Cardiac fibroblast (primary cell): ENCODE data around the gene HINT3.

Source experiments
- DNase-seq, 2 donors: peaks; one replicate each; pipeline versions ENCODE4 v3.0.0 to v3.0.0-alpha.2; 2010; ENCODE audit warnings: low read depth in 2 of 2
- H3K4me3 ChIP-seq, 2 donors: replicated peaks in 1 of 2; 1 replicate in 1 of 2; 2 replicates in 1 of 2; pipeline ENCODE4 v1.5.1; 2011; ENCODE audit warnings: low read depth in 2 of 2, low read length in 2 of 2, mild to moderate bottlenecking in 2 of 2, moderate library complexity in 1 of 2
- TF ChIP-seq, protein P1 (sequence below): IDR thresholded peaks from one replicate; pipeline ENCODE4 v1.5.1; 2011; ENCODE audit warnings: low read depth, mild to moderate bottlenecking, low read length, inconsistent platforms

HINT3 gene

DNA sequence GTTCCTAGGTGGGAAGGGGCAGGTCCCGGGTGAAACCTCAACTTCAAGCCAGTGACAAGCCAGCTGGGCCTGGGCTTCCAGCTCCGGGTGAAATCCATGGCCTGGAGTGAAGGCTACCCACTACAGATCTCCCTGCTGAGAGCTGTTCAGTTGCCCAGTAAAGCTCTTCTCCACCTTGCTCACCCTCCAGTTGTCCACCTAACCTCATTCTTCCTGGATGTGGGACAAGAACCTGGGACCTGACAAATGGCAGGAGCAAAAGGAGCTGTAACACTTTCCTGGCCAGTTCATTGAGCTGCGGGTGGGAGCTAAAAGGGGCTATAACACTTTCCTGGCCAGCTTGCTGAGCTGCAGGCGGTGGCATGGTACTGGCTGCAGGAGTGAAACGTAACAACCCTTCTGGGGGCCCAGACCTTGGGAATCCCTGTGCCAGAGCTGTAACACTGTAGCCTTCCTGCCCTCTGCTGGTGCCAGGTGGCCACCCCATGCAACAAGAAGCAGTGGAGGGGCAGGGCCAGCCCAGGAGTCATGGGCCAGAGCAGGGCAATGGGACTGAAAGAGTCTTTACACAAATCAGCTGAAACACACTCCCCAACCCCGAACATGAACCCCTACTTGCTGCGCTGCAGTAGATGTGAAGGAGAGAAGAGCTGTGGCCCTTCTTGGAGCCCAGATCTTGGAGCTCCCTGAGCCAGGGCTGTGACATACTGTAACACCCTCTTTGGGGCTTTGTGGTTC lies 3.6 kb upstream of the HINT3 start:
- peak; percentile 37 to 47 for DNase-seq
- TF ChIP-seq, protein P1, sequence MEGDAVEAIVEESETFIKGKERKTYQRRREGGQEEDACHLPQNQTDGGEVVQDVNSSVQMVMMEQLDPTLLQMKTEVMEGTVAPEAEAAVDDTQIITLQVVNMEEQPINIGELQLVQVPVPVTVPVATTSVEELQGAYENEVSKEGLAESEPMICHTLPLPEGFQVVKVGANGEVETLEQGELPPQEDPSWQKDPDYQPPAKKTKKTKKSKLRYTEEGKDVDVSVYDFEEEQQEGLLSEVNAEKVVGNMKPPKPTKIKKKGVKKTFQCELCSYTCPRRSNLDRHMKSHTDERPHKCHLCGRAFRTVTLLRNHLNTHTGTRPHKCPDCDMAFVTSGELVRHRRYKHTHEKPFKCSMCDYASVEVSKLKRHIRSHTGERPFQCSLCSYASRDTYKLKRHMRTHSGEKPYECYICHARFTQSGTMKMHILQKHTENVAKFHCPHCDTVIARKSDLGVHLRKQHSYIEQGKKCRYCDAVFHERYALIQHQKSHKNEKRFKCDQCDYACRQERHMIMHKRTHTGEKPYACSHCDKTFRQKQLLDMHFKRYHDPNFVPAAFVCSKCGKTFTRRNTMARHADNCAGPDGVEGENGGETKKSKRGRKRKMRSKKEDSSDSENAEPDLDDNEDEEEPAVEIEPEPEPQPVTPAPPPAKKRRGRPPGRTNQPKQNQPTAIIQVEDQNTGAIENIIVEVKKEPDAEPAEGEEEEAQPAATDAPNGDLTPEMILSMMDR, result peak; percentile 66

DNA sequence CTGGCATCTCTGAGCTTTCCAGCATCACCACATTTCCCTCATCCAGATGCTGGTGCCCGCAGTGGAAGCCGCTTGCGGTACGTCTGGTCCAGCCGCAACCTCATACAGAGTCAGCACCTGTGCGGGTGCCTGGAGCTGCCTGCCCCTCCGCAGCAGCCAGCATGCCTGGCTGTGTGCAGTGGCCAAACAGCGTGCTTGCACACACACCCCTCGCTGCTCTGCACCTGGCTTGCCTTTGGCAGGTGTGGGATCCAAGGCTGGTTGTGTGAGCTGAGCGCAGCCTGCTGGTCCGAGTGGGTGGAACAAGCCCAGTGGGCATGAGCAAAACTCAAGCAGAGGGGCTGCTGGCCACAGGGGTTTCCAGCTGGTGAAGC lies 3.1 kb upstream of the HINT3 start:
- DNase-seq, result no peak
- TF ChIP-seq, protein P1, result peak; percentile 11
- no peak overlapping the region for H3K4me3 ChIP-seq

More for the DNA sequence above, 3.6 kb upstream of the HINT3 start:
- no peak overlapping the region for H3K4me3 ChIP-seq

DNA sequence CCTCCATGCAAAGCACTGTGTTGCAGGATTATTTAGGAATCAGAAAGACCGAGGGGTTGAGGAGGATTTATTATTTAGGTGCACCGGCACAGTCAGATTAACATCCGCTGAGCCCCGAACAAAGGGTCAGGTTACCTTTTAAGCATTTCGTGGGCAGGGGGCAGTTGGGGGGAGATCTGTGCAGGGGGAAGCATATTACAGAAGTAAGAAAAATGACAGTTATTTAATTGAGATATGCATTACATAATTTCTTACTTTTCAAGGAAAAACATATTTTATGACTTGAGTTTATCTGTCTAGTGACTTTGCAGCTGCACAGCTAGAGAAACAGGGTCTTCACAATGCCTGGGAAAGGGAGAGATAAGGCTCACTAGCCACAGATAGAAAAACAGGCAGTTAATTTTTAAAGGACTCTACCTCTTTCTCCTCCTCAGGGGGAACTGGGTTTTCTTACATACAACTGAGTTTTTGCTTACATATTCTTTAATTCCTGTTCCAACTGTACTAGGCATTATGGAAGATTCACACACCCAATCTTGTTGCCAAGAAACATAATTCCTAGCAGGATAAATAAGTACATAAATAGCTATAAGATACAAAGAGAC lies 1.7 kb upstream of the HINT3 start:
- no peak for DNase-seq
- no peak overlapping the region for H3K4me3 ChIP-seq
- TF ChIP-seq, protein P1, result no peak

DNA sequence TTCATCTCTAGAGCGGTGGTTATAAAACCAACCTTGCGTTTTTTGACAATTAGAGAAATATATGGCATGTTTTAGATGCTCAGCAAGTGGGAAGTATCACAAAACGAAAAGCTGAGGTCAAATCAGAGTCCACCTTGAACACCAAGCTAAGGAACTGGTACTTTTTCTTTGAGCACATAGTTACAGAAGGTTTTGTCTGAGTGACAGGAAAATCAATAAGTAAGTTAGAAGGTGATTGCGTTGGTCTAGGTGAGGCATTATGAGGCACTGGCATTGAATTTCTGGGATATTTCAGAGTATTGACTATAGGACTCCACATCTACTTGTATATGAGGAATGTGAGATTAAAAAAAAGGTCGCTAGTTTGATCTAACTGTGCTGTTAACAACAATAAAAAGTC lies 597 bp upstream of the HINT3 start:
- TF ChIP-seq, protein P1, result no peak
- peak overlapping the region in 1 of 2 donors; percentile 85 for H3K4me3 ChIP-seq
- DNase-seq, result no peak

DNA sequence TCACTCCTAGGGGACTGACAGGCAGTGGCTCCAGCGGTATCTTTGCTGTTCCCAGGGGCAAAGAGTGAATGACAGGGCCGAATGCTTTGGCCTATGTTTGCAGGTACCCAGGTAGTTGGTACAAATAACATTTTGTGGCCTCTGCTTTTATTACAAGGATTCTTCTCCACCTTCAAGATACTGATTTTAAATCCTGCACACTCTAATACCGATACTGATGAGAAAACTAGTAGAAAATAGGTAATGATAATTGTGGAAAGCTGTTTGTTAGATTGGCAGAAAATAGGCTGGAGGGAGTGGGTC lies 772 bp downstream of the HINT3 start:
- no peak for DNase-seq
- TF ChIP-seq, protein P1, result no peak
- H3K4me3 ChIP-seq, result peak overlapping the region; percentile 85 to 95

DNA sequence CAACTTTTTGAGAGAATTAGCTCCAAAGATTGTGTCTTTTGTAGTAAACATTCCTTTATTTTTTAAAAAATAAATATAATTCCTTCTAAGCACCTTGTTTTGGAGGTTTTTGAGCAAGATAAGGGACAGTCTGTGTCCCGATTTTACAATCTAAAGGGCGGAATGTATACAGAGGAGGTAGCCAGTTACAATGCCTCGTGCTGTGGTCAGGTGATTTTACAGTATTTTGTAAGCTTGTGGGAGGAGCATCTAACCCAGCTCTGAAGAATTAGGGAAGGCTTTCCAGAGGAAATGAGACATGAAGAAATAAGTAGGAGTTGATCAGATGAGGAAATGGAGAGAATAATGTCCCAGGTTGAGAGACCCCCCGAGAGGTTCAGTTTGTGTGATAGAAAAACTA lies 1.3 kb downstream of the HINT3 start:
- peak overlapping the region; percentile 85 to 95 for H3K4me3 ChIP-seq
- peak; percentile 74 to 78 for DNase-seq
- TF ChIP-seq, protein P1, result no peak

DNA sequence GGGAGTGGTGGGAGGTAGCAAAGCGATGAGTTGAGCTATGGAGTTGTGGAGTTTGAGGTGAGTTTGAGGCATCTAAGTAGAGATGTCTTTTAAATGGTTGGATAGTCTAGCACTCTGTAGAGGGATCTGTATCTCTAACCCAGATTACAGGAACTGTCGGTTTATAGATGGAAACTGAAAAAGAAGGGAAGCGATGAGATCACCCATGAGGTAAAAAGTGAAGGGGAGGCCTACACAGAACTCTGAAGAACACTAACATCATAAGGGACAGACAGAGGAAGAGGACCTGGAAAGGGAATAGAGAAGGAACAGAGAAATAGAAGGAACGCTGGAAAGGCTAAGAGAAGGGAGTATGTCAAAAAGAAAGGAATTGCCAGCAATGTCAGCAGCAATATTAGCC lies 2.5 kb downstream of the HINT3 start:
- no peak for DNase-seq

More for the DNA sequence above, 2.5 kb downstream of the HINT3 start:
- TF ChIP-seq, protein P1, result no peak
- H3K4me3 ChIP-seq, result no peak overlapping the region
